ENCODE data around the gene HIKESHI. TPM values are rescaled to one million over a fixed set of nuclear protein-coding genes. Genes with fewer than 3 reads are reported as not detected.

Gene HIKESHI
- total and polyA plus RNA-seq, 2 of the 13 experiments (the other 11 are each of a cell fraction or from before 2014, with no cell fraction given): 67.8 to 74.8 TPM

DNA sequence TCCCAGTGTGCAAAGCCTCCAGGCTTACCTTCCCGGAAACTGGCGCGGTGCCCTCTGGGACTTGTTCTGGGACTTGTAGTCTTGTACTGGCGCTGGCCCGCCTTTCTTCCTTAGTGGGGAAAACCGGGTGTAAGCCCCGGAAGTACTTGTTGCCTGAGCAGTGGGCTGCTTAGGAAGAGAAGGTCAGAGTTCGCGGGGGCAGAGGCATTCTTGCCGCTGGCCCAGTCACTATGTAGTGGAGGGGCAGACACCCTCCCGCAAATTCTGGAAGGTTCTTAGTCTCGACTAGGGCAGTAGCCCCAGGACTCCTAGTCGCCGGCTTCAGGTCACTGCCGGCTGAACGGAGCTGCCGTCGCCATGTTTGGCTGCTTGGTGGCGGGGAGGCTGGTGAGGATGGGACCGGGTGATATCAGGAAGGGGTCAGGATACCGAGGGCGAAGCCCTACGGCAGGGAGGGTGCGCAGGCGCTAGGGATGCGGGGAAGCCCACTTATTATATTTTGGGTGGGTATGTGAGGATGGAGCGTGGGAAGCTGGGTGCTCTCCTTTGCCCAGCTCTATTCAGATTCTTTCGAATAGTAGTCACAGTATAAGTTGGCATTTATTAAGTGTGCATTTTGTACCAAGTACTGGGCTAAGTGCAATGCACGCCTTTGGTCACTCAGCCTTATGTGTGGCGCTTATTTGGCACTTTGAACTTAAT, at the start of gene HIKESHI (continued):
- TF ChIP-seq ZNF720 (CRISPR knock-in tag; IDR thresholded peaks at IDR 0.05) (no peak), RBFOX2 (IDR thresholded peaks at IDR 0.05; ENCODE audit: low read depth, low read length) (peak; percentile 53; the same call in 1 of the 2 replicates), ZNF570 (CRISPR knock-in tag; IDR thresholded peaks at IDR 0.05; ENCODE audit: borderline replicate concordance) (no peak), IKZF1 (IDR thresholded peaks at IDR 0.05) (no peak), ATF2 (CRISPR knock-in tag; IDR thresholded peaks at IDR 0.05) (peak; percentile 78; the same call in 1 of the 2 replicates), ARID3A (IDR thresholded peaks at IDR 0.05; ENCODE audit: low read depth, low read length) (peak; percentile 5; the same call in 1 of the 2 replicates), ZNF607 (CRISPR knock-in tag; IDR thresholded peaks at IDR 0.05; ENCODE audit: borderline replicate concordance) (no peak), HIVEP1 (CRISPR knock-in tag; IDR thresholded peaks at IDR 0.05) (peak; percentile 74; the same call in 1 of the 2 replicates), FLYWCH1 (CRISPR knock-in tag; IDR thresholded peaks at IDR 0.05) (no peak), ATM (IDR thresholded peaks at IDR 0.05; ENCODE audit: borderline replicate concordance) (no peak), DNMT1 (CRISPR knock-in tag; IDR thresholded peaks at IDR 0.05) (no peak), CEBPG (CRISPR knock-in tag; IDR thresholded peaks at IDR 0.05) (peak; percentile 33; the same call in 1 of the 2 replicates), NFE2L2 (IDR thresholded peaks at IDR 0.05; ENCODE audit: low read length) (no peak), RBM22 (optimal IDR thresholded peaks at IDR 0.05; ENCODE audit: low read length) (no peak), DRAP1 (CRISPR knock-in tag; IDR thresholded peaks at IDR 0.05) (peak; percentile 66; the same call in 1 of the 2 replicates), ZNF841 (CRISPR knock-in tag; IDR thresholded peaks at IDR 0.05; ENCODE audit: borderline replicate concordance) (no peak), ZNF790 (CRISPR knock-in tag; IDR thresholded peaks at IDR 0.05; ENCODE audit: borderline replicate concordance) (no peak), ZNF34 (CRISPR knock-in tag; IDR thresholded peaks at IDR 0.05; ENCODE audit: borderline replicate concordance) (no peak; the same call in 1 of the 2 replicates), DMAP1 (CRISPR knock-in tag; IDR thresholded peaks at IDR 0.05) (peak; percentile 85), ZNF781 (CRISPR knock-in tag; IDR thresholded peaks at IDR 0.05; ENCODE audit: borderline replicate concordance, not compliant biosample characterization) (no peak), ZNF543 (CRISPR knock-in tag; IDR thresholded peaks at IDR 0.05) (peak; percentile 57; the same call in 1 of the 2 replicates)
- TF ChIP-seq, protein P1, sequence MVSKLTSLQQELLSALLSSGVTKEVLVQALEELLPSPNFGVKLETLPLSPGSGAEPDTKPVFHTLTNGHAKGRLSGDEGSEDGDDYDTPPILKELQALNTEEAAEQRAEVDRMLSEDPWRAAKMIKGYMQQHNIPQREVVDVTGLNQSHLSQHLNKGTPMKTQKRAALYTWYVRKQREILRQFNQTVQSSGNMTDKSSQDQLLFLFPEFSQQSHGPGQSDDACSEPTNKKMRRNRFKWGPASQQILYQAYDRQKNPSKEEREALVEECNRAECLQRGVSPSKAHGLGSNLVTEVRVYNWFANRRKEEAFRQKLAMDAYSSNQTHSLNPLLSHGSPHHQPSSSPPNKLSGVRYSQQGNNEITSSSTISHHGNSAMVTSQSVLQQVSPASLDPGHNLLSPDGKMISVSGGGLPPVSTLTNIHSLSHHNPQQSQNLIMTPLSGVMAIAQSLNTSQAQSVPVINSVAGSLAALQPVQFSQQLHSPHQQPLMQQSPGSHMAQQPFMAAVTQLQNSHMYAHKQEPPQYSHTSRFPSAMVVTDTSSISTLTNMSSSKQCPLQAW (CRISPR knock-in tag; IDR thresholded peaks at IDR 0.05): peak; percentile 78
- TF ChIP-seq, protein P2, sequence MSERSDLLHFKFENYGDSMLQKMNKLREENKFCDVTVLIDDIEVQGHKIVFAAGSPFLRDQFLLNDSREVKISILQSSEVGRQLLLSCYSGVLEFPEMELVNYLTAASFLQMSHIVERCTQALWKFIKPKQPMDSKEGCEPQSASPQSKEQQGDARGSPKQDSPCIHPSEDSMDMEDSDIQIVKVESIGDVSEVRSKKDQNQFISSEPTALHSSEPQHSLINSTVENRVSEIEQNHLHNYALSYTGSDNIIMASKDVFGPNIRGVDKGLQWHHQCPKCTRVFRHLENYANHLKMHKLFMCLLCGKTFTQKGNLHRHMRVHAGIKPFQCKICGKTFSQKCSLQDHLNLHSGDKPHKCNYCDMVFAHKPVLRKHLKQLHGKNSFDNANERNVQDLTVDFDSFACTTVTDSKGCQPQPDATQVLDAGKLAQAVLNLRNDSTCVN (CRISPR knock-in tag; IDR thresholded peaks at IDR 0.05; ENCODE audit: borderline replicate concordance): 0 out of 2 replicates have a peak, but pooled peaks have one; percentile 13

Data from HepG2 (cell line).